H1 (cell line): Measurements from ENCODE around the gene DDX5. TPM values are rescaled to one million over a fixed set of nuclear protein-coding genes. Genes with fewer than 3 reads are reported as not detected.

Experiments used
- CTCF ChIA-PET: fragments of 300-600 bp; sonication (Branson Sonifier 250); formaldehyde crosslinking; loops from one replicate; lab custom pipeline; 2021; ENCODE audit not compliant: partially characterized antibody; lab: Charles Lee
- POLR2A ChIA-PET: fragments of 300-600 bp; sonication (Branson Sonifier 250); formaldehyde crosslinking; loops from one replicate; lab custom pipeline; 2021; ENCODE audit warnings: inconsistent platforms; ENCODE audit not compliant: partially characterized antibody; lab: Charles Lee
- DNase-seq, 2 experiments: peaks; one replicate each; pipeline versions ENCODE4 v3.0.0 to v3.0.0-alpha.2; 2010 to 2022; ENCODE audit warnings: low spot score in 2 of 2, low read depth in 1 of 2, mixed read lengths in 1 of 2
- FAIRE-seq: peaks from 2 replicates; lab custom pipeline; 2011; peaks lifted over from hg19 to GRCh38; lab: Jason Lieb, UNC
- H2AFZ ChIP-seq: 2 replicates; pipeline ENCODE4 v1.8.1; 2012; ENCODE audit warnings: low read length, inconsistent platforms
- H2AK5ac ChIP-seq: 2 replicates; pipeline ENCODE4 v1.6.1; 2013; ENCODE audit warnings: low read depth, low read length
- H2BK120ac ChIP-seq: replicated peaks from 2 replicates; pipeline ENCODE3; 2013; ENCODE audit warnings: low read depth, low read length, inconsistent platforms
- H2BK12ac ChIP-seq: 2 replicates; pipeline ENCODE4 v1.6.1; 2013; ENCODE audit warnings: low read depth, low read length
- H2BK15ac ChIP-seq: 2 replicates; pipeline ENCODE4 v1.6.1; 2013; ENCODE audit warnings: low read length
- H2BK20ac ChIP-seq: 2 replicates; pipeline ENCODE4 v1.6.1; 2013; ENCODE audit warnings: low read length
- H2BK5ac ChIP-seq: 2 replicates; pipeline ENCODE4 v1.6.1; 2013; ENCODE audit warnings: low read depth, low read length
- H3K14ac ChIP-seq: 2 replicates; pipeline ENCODE4 v1.6.1; 2013; ENCODE audit warnings: inconsistent platforms; ENCODE audit not compliant: insufficient read length
- H3K18ac ChIP-seq: 2 replicates; pipeline ENCODE4 v1.6.1; 2013; ENCODE audit warnings: low read length; ENCODE audit errors: extremely low read depth
- H3K23ac ChIP-seq: 2 replicates; pipeline ENCODE4 v1.6.1; 2013; ENCODE audit warnings: inconsistent platforms; ENCODE audit not compliant: insufficient read length
- H3K23me2 ChIP-seq: 2 replicates; pipeline ENCODE4 v1.6.1; 2013; ENCODE audit warnings: low read depth, low read length
- H3K27ac ChIP-seq: 2 replicates; pipeline ENCODE4 v1.6.1; 2011; ENCODE audit warnings: low read depth, low read length, inconsistent platforms
- H3K27me3 ChIP-seq, 4 experiments: replicated peaks in 1 of 4; 1 replicate in 1 of 4; 2 replicates in 3 of 4; pipeline versions ENCODE4 v1.6.1 to v1.8.1; 2011 to 2013; ENCODE audit warnings: low read length in 3 of 4, mild to moderate bottlenecking in 3 of 4, inconsistent platforms in 2 of 4, mixed read lengths in 2 of 4, moderate library complexity in 1 of 4; ENCODE audit not compliant: control insufficient read depth in 3 of 4, insufficient read depth in 3 of 4; ENCODE audit errors: extremely low read depth in 1 of 4
- H3K36me3 ChIP-seq, 4 experiments: 2 replicates each; pipeline versions ENCODE4 v1.6.1 to v1.8.1; 2011 to 2013; ENCODE audit warnings: mild to moderate bottlenecking in 4 of 4, low read length in 3 of 4, moderate library complexity in 2 of 4, control low read depth in 1 of 4, inconsistent platforms in 1 of 4; ENCODE audit not compliant: insufficient read depth in 4 of 4, control insufficient read depth in 2 of 4
- H3K4ac ChIP-seq: replicated peaks from 2 replicates; pipeline ENCODE3; 2013; ENCODE audit warnings: low read length, low read depth, mixed read lengths, inconsistent platforms; ENCODE audit not compliant: insufficient read length
- H3K4me1 ChIP-seq, 4 experiments: replicated peaks in 1 of 4; 1 replicate in 1 of 4; 2 replicates in 3 of 4; pipeline versions ENCODE4 v1.6.1 to v1.8.1; 2011 to 2013; ENCODE audit warnings: low read length in 3 of 4, inconsistent platforms in 2 of 4, mixed read lengths in 1 of 4; ENCODE audit not compliant: insufficient read depth in 4 of 4, control insufficient read depth in 3 of 4
- H3K4me2 ChIP-seq, 2 experiments: 2 replicates each; pipeline versions ENCODE4 v1.6.1 to v1.8.1; 2011 to 2013; ENCODE audit warnings: low read depth in 2 of 2, low read length in 2 of 2, control low read depth in 1 of 2, inconsistent platforms in 1 of 2, mild to moderate bottlenecking in 1 of 2; ENCODE audit not compliant: insufficient read depth in 1 of 2
- H3K4me3 ChIP-seq, 4 experiments: fragments of 200-600, 300-600 bp in 1 of 4; sonication (generic), shearing (Covaris generic), sonication (Bioruptor Twin) in 1 of 4; 2 replicates each; pipeline versions ENCODE4 v1.5.1 to v1.8.1; 2011 to 2016; ENCODE audit warnings: low read length in 4 of 4, low read depth in 3 of 4, control low read depth in 2 of 4, inconsistent platforms in 2 of 4, mild to moderate bottlenecking in 2 of 4, mixed read lengths in 1 of 4, moderate library complexity in 1 of 4; ENCODE audit not compliant: insufficient read depth in 2 of 4; ENCODE audit errors: extremely low read depth in 1 of 4
- H3K56ac ChIP-seq: replicated peaks from 2 replicates; pipeline ENCODE3; 2013; ENCODE audit warnings: low read depth, mild to moderate bottlenecking, mixed read lengths, low read length, inconsistent platforms; ENCODE audit not compliant: insufficient read length
- H3K79me1 ChIP-seq: 2 replicates; pipeline ENCODE4 v1.6.1; 2013; ENCODE audit warnings: low read depth, low read length, control low read depth
- H3K79me2 ChIP-seq, 2 experiments: 2 replicates each; pipeline versions ENCODE4 v1.6.1 to v1.8.1; 2012 to 2013; ENCODE audit warnings: low read length in 2 of 2, mild to moderate bottlenecking in 2 of 2, inconsistent platforms in 1 of 2; ENCODE audit not compliant: insufficient read depth in 2 of 2, control insufficient read depth in 1 of 2
- H3K9ac ChIP-seq, 4 experiments: replicated peaks in 1 of 4; 1 replicate in 1 of 4; 2 replicates in 3 of 4; pipeline versions ENCODE4 v1.6.1 to v1.8.1; 2011 to 2013; ENCODE audit warnings: low read depth in 3 of 4, low read length in 3 of 4, control low read depth in 2 of 4, mild to moderate bottlenecking in 2 of 4, moderate library complexity in 2 of 4, inconsistent platforms in 1 of 4; ENCODE audit errors: extremely low read depth in 1 of 4
- H3K9me3 ChIP-seq, 2 experiments: 2 replicates each; pipeline versions ENCODE4 v1.6.1 to v1.8.1; 2012 to 2013; ENCODE audit warnings: mild to moderate bottlenecking in 2 of 2, moderate library complexity in 2 of 2, control low read depth in 1 of 2, inconsistent platforms in 1 of 2, low read depth in 1 of 2, low read length in 1 of 2, mixed read lengths in 1 of 2; ENCODE audit not compliant: insufficient read depth in 2 of 2
- H4K20me1 ChIP-seq, 2 experiments: replicated peaks in 1 of 2; 2 replicates each; pipeline versions ENCODE3 to v1.8.1; 2011 to 2013; ENCODE audit warnings: inconsistent platforms in 2 of 2, low read length in 2 of 2, mild to moderate bottlenecking in 1 of 2; ENCODE audit not compliant: insufficient read depth in 2 of 2, control insufficient read depth in 1 of 2
- H4K5ac ChIP-seq: 2 replicates; pipeline ENCODE4 v1.6.1; 2013; ENCODE audit warnings: low read length, low read depth, mixed read lengths, inconsistent platforms; ENCODE audit not compliant: insufficient read length
- H4K8ac ChIP-seq: 2 replicates; pipeline ENCODE4 v1.8.0; 2013; ENCODE audit warnings: mild to moderate bottlenecking, moderate library complexity, low read length, inconsistent platforms; ENCODE audit not compliant: insufficient read depth; ENCODE audit errors: extremely low read depth
- H4K91ac ChIP-seq: replicated peaks from 2 replicates; pipeline ENCODE3; 2013; ENCODE audit warnings: low read length, mixed read lengths, inconsistent platforms; ENCODE audit not compliant: insufficient read length
- KDM4A ChIP-seq: IDR thresholded peaks from one replicate; pipeline ENCODE4 v1.7.1; 2012; ENCODE audit warnings: low read depth, mild to moderate bottlenecking, moderate library complexity, low read length, inconsistent platforms; ENCODE audit not compliant: severe bottlenecking
- POLR2AphosphoS5 ChIP-seq: IDR thresholded peaks from 2 replicates; pipeline ENCODE4 v1.6.1; 2011; ENCODE audit warnings: low read depth, low read length
- RFX5 ChIP-seq: IDR thresholded peaks from 2 replicates; pipeline ENCODE4 v1.6.1; 2011; ENCODE audit warnings: low read depth, low read length, improper control_type of control experiment, borderline replicate concordance
- WGBS, 2 experiments: shearing (Covaris generic) in 1 of 2; methylation state at CpG; one replicate each; pipeline versions ENCODE4 v1.1.6 to v1.1.7; 2013 to 2015; ENCODE audit warnings: low lambda C conversion rate in 2 of 2, mixed read lengths in 2 of 2, inconsistent platforms in 1 of 2, low coverage in 1 of 2, missing lambda C conversion rate in 1 of 2; ENCODE audit not compliant: insufficient replicate concordance in 2 of 2, insufficient coverage in 1 of 2, insufficient read length in 1 of 2; ENCODE audit errors: extremely low coverage in 1 of 2, missing lambda C conversion rate in 1 of 2; 5-methylcytosine and 5-hydroxymethylcytosine counted together
- polyA plus RNA-seq, 7 experiments: library from polyadenylated mRNA; depleted of rRNA in 3 of 7; stranded (reverse) in 5 of 7; unstranded in 2 of 7; fragments of >200 nt in 5 of 7; fragments of 200-250 nt in 2 of 7; gene quantifications; 1 replicate in 5 of 7; 2 replicates in 1 of 7; 4 replicates in 1 of 7; pipeline versions ENCODE4 v1.2.1 to v1.2.3, GENCODE V29; 2011 to 2013; ENCODE audit warnings: missing spikeins in 2 of 7, mixed read lengths in 2 of 7
- total RNA-seq: library from RNA; stranded (reverse); fragmentation: NEBNext Ultra II Directional; extraction: Animal tissue kit (Norgen Biotek cat#: 25700); gene quantifications from 2 replicates; pipeline ENCODE4 v1.2.1, GENCODE V29; 2021

DDX5 gene
- total and polyA plus RNA-seq, 2 of the 8 experiments (the other 6 are each of a cell fraction or from before 2014, with no cell fraction given), result 572 to 591 TPM

DNA sequence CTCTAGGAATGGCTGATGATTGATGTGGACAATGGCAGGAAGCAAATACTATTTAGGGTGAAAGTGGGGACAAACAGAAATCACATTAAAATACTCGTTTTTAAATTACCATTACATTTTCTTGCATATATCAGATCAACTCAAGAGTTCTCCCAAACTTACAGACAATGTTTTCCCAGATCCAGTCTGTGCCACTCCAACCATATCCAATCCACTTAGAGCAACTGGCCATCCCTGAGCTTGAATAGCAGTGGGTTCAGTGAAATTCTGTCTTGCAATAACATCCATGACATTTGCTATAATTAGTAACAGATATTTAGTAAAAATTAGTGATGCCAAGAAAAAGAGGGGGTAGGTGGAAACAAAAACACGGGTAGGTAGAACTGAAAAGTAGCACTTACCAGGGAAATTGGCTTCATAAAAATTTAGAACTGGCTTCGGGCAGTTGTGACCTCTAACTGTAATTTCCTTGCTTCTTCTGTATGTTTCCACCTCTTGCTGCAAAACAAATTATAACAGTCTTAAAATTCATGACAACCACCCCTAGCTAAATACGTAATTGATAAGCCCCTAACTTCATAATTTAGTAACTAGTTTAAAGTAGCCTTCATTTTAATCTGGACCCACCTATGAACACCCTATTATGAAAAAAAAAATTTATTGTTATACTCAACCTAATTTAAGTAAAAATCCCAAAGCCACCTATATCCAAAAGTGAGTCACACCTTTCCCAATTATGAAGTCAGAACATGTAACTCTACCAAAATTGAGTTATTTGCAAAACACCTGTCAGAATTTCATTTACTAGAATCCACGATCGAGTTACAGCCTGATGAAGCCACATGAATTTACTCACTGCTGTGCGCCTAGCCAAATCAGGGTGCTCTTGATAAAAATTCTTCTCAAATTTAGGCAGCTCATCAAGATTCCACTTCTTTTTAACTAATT is 2.0 kb downstream of the DDX5 start:
- no peak overlapping the region for H3K27ac ChIP-seq
- H2BK120ac ChIP-seq, result no peak overlapping the region
- H3K18ac ChIP-seq, result no peak overlapping the region
- peaks cover 4% of the 10 kb centered on the region; the same call in 1 of the 2 replicates for H3K23me2 ChIP-seq
- no peak overlapping the region for H2BK5ac ChIP-seq
- H2AK5ac ChIP-seq, result no peak overlapping the region
- no peaks in the 10 kb centered on the region for H3K9me3 ChIP-seq
- peak overlapping the region in 1 of 4 experiments; percentile 100; a peak in 3 of 7 replicates for H3K9ac ChIP-seq
- H3K4me3 ChIP-seq, result peak overlapping the region; percentile 95 to 99 (median 98)
- H2BK20ac ChIP-seq, result no peak overlapping the region
- H2BK15ac ChIP-seq, result no peak overlapping the region
- no peak overlapping the region for H4K91ac ChIP-seq
- no peak overlapping the region for H3K14ac ChIP-seq
- peaks cover 32 to 83% of the 10 kb centered on the region in 2 experiments for H3K79me2 ChIP-seq
- no peak overlapping the region for H3K4ac ChIP-seq
- no peak overlapping the region; the same call in 1 of the 2 replicates for H4K8ac ChIP-seq
- no peak overlapping the region for H2AFZ ChIP-seq
- peak overlapping the region; percentile 75 to 85 for H3K4me2 ChIP-seq
- POLR2A ChIA-PET, result interaction anchor here (0.6 to 7.2 kb wide), 27 partner anchors 10 to 358 kb away, joined by 3 to 320 read pairs (median 7); partner anchors contain the start of genes POLG2 and SMURF2
- peaks cover 47 to 69% (median 55%) of the 10 kb centered on the region in 4 experiments for H3K36me3 ChIP-seq
- CTCF ChIA-PET, result interaction anchor here (1.1 to 1.2 kb wide), 2 partner anchors 15 to 30 kb away, joined by 3 read pairs; no protein-coding TSS in a partner anchor
- no peak overlapping the region for H2BK12ac ChIP-seq
- 79% methylated on average over 7 of the region's 7 CpGs; no CpG with 5 or more reads in 1 of the 2 experiments for WGBS, 2 experiments
- H4K20me1 ChIP-seq, result peaks cover 14 to 30% of the 10 kb centered on the region in 2 experiments
- H3K27me3 ChIP-seq, result no peaks in the 10 kb centered on the region
- TF ChIP-seq KDM4A, result no peak
- TF ChIP-seq POLR2AphosphoS5, result peak; percentile 69
- TF ChIP-seq RFX5, result no peak
- no peaks in the 10 kb centered on the region; the same call in 1 of the 2 replicates for H3K79me1 ChIP-seq
- FAIRE-seq (no peak), DNase-seq (no peak)
- H3K23ac ChIP-seq, result no peak overlapping the region
- no peak overlapping the region for H3K56ac ChIP-seq
- H3K4me1 ChIP-seq, result peaks cover 0 to 9% (median 4%) of the 10 kb centered on the region in 4 experiments; a peak in 5 of 7 replicates
- no peak overlapping the region for H4K5ac ChIP-seq
